ENCODE results near the gene SUN5. TPM values are rescaled to one million over a fixed set of nuclear protein-coding genes. Genes with fewer than 3 reads are reported as not detected.

The SUN5 gene
- polyA plus RNA-seq, 2 of the 4 experiments (the other 2 are of a cell fraction), result not detected

GRCh38 chr20:33022694-33023438 is 18.6 kb upstream of the SUN5 start:
- H3K4me2 ChIP-seq, result no peak overlapping the region
- ATAC-seq (no peak), FAIRE-seq (no peak), DNase-seq (ENCODE audit: low read depth in 1 of 2, low spot score in 1 of 2) (no peak)
- POLR2A ChIA-PET, result no interaction called here
- TF ChIP-seq POLR2AphosphoS2 (conservative IDR thresholded peaks at IDR 0.05; ENCODE audit: low read length) (no peak), ZFP36 (IDR thresholded peaks at IDR 0.05; ENCODE audit: borderline replicate concordance, partially characterized antibody) (no peak), FOSB (CRISPR knock-in tag; IDR thresholded peaks at IDR 0.05) (no peak), CBX8 (IDR thresholded peaks at IDR 0.05) (no peak), RAD21 (conservative IDR thresholded peaks at IDR 0.05 in 1 of 2, IDR thresholded peaks at IDR 0.05 in 1 of 2) (no peak)
- H3K4me1 ChIP-seq, result no peaks in the 10 kb centered on the region
- WGBS (ENCODE audit: missing lambda C conversion rate), result 12% methylated on average over 7 of the region's 7 CpGs
- no peak overlapping the region for H3K4me3 ChIP-seq
- CTCF ChIA-PET, result no interaction called here
- no peaks in the 10 kb centered on the region for H3K9me3 ChIP-seq
- no peak overlapping the region for H3K27ac ChIP-seq

- ATAC-seq, result no peak
- CTCF ChIA-PET, result no interaction called here
- no peak for TF ChIP-seq ATOH8 (CRISPR knock-in tag; IDR thresholded peaks at IDR 0.05; ENCODE audit: low read depth)
- TF ChIP-seq CHD4 (IDR thresholded peaks at IDR 0.05; ENCODE audit: borderline replicate concordance), result no peak
- TF ChIP-seq ZSCAN20 (CRISPR knock-in tag; IDR thresholded peaks at IDR 0.05), result no peak
- no peak for TF ChIP-seq MAZ (IDR thresholded peaks at IDR 0.05; ENCODE audit: borderline replicate concordance, low read depth, low read length)
- TF ChIP-seq, protein P1, sequence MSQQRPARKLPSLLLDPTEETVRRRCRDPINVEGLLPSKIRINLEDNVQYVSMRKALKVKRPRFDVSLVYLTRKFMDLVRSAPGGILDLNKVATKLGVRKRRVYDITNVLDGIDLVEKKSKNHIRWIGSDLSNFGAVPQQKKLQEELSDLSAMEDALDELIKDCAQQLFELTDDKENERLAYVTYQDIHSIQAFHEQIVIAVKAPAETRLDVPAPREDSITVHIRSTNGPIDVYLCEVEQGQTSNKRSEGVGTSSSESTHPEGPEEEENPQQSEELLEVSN (IDR thresholded peaks at IDR 0.05; ENCODE audit: borderline replicate concordance, low read depth), result no peak
- TF ChIP-seq, protein P2, sequence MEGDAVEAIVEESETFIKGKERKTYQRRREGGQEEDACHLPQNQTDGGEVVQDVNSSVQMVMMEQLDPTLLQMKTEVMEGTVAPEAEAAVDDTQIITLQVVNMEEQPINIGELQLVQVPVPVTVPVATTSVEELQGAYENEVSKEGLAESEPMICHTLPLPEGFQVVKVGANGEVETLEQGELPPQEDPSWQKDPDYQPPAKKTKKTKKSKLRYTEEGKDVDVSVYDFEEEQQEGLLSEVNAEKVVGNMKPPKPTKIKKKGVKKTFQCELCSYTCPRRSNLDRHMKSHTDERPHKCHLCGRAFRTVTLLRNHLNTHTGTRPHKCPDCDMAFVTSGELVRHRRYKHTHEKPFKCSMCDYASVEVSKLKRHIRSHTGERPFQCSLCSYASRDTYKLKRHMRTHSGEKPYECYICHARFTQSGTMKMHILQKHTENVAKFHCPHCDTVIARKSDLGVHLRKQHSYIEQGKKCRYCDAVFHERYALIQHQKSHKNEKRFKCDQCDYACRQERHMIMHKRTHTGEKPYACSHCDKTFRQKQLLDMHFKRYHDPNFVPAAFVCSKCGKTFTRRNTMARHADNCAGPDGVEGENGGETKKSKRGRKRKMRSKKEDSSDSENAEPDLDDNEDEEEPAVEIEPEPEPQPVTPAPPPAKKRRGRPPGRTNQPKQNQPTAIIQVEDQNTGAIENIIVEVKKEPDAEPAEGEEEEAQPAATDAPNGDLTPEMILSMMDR (IDR thresholded peaks at IDR 0.05), result no peak
- no peak for TF ChIP-seq TFCP2L1 (CRISPR knock-in tag; IDR thresholded peaks at IDR 0.05)
- TF ChIP-seq ZFP36 (IDR thresholded peaks at IDR 0.05; ENCODE audit: borderline replicate concordance, partially characterized antibody), result no peak
- TF ChIP-seq HOXA7 (CRISPR knock-in tag; IDR thresholded peaks at IDR 0.05), result no peak
- TF ChIP-seq KDM1A (IDR thresholded peaks at IDR 0.05; ENCODE audit: low read depth), result no peak
- TF ChIP-seq HEYL (CRISPR knock-in tag; IDR thresholded peaks at IDR 0.05), result no peak
- no peak for TF ChIP-seq MAFK (IDR thresholded peaks at IDR 0.05; ENCODE audit: partially characterized antibody)
- TF ChIP-seq, protein P3, sequence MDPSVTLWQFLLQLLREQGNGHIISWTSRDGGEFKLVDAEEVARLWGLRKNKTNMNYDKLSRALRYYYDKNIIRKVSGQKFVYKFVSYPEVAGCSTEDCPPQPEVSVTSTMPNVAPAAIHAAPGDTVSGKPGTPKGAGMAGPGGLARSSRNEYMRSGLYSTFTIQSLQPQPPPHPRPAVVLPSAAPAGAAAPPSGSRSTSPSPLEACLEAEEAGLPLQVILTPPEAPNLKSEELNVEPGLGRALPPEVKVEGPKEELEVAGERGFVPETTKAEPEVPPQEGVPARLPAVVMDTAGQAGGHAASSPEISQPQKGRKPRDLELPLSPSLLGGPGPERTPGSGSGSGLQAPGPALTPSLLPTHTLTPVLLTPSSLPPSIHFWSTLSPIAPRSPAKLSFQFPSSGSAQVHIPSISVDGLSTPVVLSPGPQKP (IDR thresholded peaks at IDR 0.05; ENCODE audit: low read depth, low read length), result no peak
- no peak for TF ChIP-seq RCOR1 (IDR thresholded peaks at IDR 0.05; ENCODE audit: low read depth, low read length)
- TF ChIP-seq ZNF302 (CRISPR knock-in tag; IDR thresholded peaks at IDR 0.05), result no peak
- no peak for TF ChIP-seq POLR2AphosphoS2 (conservative IDR thresholded peaks at IDR 0.05; ENCODE audit: low read length)
- no peak for TF ChIP-seq BHLHE40 (IDR thresholded peaks at IDR 0.05; ENCODE audit: low read depth, low read length)
- no peak overlapping the region for H3K4me2 ChIP-seq
- H3K4me1 ChIP-seq, result no peaks in the 10 kb centered on the region
- WGBS (ENCODE audit: missing lambda C conversion rate), result 16% methylated on average over 4 of the region's 4 CpGs
- DNase-seq (ENCODE audit: low read depth in 1 of 2, low spot score in 1 of 2), result no peak
- no peak for FAIRE-seq
- no peak overlapping the region for H3K4me3 ChIP-seq
- POLR2A ChIA-PET, result no interaction called here
- H3K9me3 ChIP-seq, result no peaks in the 10 kb centered on the region
- H3K27ac ChIP-seq, result no peak overlapping the region
These were observed 18.1 kb upstream of the SUN5 start for GRCh38 chr20:33022289-33022688.

All from A549 (cell line).